Thymus (tissue), 11 donors: ENCODE results near the gene ARMC5. TPM values are rescaled to one million over a fixed set of nuclear protein-coding genes. Genes with fewer than 3 reads are reported as not detected.
"Not testable (repeated sequence)": the region's sequence is repeated elsewhere in the genome, so short reads cannot be mapped to it uniquely, and the experiment has no call there.

Experiments
- DNase-seq, 9 donors: peaks; one replicate each; pipeline ENCODE4 v3.0.0-alpha.2; 2013; ENCODE audit warnings: low spot score in 9 of 9, low read depth in 6 of 9, missing footprints in 1 of 9
- H3K27ac ChIP-seq, 2 donors: one replicate each; pipeline ENCODE4 v1.5.1; 2013; ENCODE audit warnings: control low read depth in 1 of 2, low read depth in 1 of 2, low read length in 1 of 2, mild to moderate bottlenecking in 1 of 2, moderate library complexity in 1 of 2
- H3K27me3 ChIP-seq, 2 donors: one replicate each; pipeline ENCODE4 v1.5.1; 2013; ENCODE audit warnings: low read length in 1 of 2; ENCODE audit not compliant: control insufficient read depth in 2 of 2, insufficient read depth in 1 of 2
- H3K36me3 ChIP-seq, 2 donors: one replicate each; pipeline ENCODE4 v1.5.1; 2013; ENCODE audit warnings: low read length in 1 of 2, mild to moderate bottlenecking in 1 of 2, moderate library complexity in 1 of 2; ENCODE audit not compliant: control insufficient read depth in 2 of 2, insufficient read depth in 2 of 2
- H3K4me1 ChIP-seq, 2 donors: one replicate each; pipeline ENCODE4 v1.5.1; 2013; ENCODE audit warnings: low read length in 2 of 2; ENCODE audit not compliant: control insufficient read depth in 2 of 2, insufficient read depth in 2 of 2
- H3K4me3 ChIP-seq, 2 donors: one replicate each; pipeline ENCODE4 v1.5.1; 2013; ENCODE audit warnings: low read length in 2 of 2, control low read depth in 1 of 2, mild to moderate bottlenecking in 1 of 2
- H3K9me3 ChIP-seq, 2 donors: one replicate each; pipeline ENCODE4 v1.5.1; 2013; ENCODE audit warnings: low read length in 1 of 2, mild to moderate bottlenecking in 1 of 2; ENCODE audit not compliant: control insufficient read depth in 2 of 2, insufficient read depth in 1 of 2
- WGBS: extraction: QIAGEN DNeasy Blood & Tissue Kit; methylation state at CpG from one replicate; pipeline ENCODE4 v1.1.7; 2013; 5-methylcytosine and 5-hydroxymethylcytosine counted together
- polyA plus RNA-seq: library from polyadenylated mRNA; stranded (reverse); fragments of 200-250 nt; gene quantifications from one replicate; pipeline ENCODE4 v1.2.3, GENCODE V29; 2013
- total RNA-seq: library from RNA; stranded (reverse); fragments of 120-200 nt; gene quantifications from one replicate; pipeline ENCODE4 v1.2.4, GENCODE V29; 2013
- donor health status: healthy.

ARMC5 gene
- total and polyA plus RNA-seq, 2 donors: 8.2 to 19.7 TPM

- DNase-seq: no peak
- peaks cover 0 to 4% of the 10 kb centered on the region in 2 donors for H3K4me1 ChIP-seq
- no peaks in the 10 kb centered on the region for H3K36me3 ChIP-seq
- H3K9me3 ChIP-seq: peaks cover 0 to 6% of the 10 kb centered on the region in 2 donors
- peaks cover 0 to 9% of the 10 kb centered on the region in 2 donors for H3K27me3 ChIP-seq
- H3K4me3 ChIP-seq: no peak overlapping the region
- H3K27ac ChIP-seq: no peak overlapping the region
- 95% methylated on average over 7 of the region's 7 CpGs for WGBS
Observed at GRCh38 chr16:31428638-31429247, 30.6 kb upstream of the ARMC5 start.

GRCh38 chr16:31429314-31429713 lies 30.0 kb upstream of the ARMC5 start:
- Histone ChIP-seq H3K27me3 (peaks cover 0 to 9% of the 10 kb centered on the region in 2 donors), H3K4me1 (peaks cover 0 to 4% of the 10 kb centered on the region in 2 donors), H3K9me3 (peaks cover 0 to 6% of the 10 kb centered on the region in 2 donors), H3K27ac (no peak overlapping the region), H3K4me3 (no peak overlapping the region), H3K36me3 (no peaks in the 10 kb centered on the region)
- no peak for DNase-seq
- 14% methylated on average over 1 of the region's 1 CpG for WGBS

DNA sequence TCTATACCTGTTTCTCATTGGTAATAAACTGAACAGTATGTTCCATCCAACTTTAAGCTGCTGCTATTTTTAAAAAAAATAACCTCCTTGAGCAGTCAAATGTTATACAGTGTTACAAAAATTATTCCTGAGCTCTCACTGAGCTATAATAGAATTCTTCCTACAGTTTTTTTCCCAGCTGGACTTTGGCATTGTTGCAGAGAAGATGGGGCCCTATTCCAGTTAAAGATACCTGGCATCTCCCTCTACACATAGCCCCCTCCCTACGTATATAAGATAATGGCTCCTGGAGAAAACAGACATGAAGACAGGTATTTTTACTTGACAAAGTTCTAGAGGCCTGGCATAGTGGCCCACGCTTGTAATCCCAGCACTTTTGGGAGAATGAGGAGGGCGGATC lies 29.5 kb upstream of the ARMC5 start:
- peaks cover 0 to 4% of the 10 kb centered on the region in 2 donors for H3K4me1 ChIP-seq
- H3K27me3 ChIP-seq: peaks cover 0 to 9% of the 10 kb centered on the region in 2 donors
- H3K9me3 ChIP-seq: peaks cover 0 to 6% of the 10 kb centered on the region in 2 donors
- no peak overlapping the region for H3K27ac ChIP-seq
- 96% methylated on average over 3 of the region's 3 CpGs for WGBS
- DNase-seq: no peak
- no peaks in the 10 kb centered on the region for H3K36me3 ChIP-seq
- H3K4me3 ChIP-seq: no peak overlapping the region

DNA sequence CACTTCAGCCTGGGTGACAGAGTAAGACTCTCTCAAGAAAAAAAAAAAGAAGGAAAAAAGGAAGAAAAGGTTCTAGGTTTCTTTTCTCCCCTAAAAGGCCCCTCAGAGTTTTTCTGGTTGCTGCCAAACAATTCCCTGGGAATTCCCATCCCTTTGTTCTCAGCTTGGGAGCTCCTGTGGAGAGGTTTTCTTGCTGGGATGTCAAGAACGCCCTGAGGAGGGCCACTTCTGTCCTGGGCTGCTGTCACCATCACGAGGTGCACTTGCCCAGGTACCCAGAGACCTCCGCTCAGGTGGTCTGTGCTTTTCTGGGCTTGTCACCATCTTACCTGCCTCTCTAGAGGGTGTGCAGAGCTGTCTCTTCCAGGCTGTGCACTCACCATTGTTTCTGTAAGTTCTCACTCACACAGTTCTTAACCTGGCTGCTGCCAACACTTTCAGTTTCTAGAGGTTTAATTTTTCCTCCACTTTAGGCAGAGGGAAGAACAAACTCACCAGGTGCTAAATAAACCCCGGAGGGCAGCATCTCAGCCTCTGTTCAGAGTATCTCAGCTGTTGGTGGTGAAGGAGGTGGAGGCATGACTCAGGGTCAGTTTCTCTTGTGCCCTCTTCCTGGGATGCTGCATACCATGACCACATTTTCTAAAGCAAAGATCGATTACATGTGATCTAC lies 28.8 kb upstream of the ARMC5 start:
- no peak for DNase-seq
- H3K9me3 ChIP-seq: peaks cover 0 to 6% of the 10 kb centered on the region in 2 donors
- 72% methylated on average over 5 of the region's 5 CpGs for WGBS
- H3K27ac ChIP-seq: no peak overlapping the region
- H3K4me1 ChIP-seq: peaks cover 0 to 4% of the 10 kb centered on the region in 2 donors
- no peaks in the 10 kb centered on the region for H3K36me3 ChIP-seq
- H3K4me3 ChIP-seq: no peak overlapping the region
- peaks cover 0 to 9% of the 10 kb centered on the region in 2 donors for H3K27me3 ChIP-seq

DNA sequence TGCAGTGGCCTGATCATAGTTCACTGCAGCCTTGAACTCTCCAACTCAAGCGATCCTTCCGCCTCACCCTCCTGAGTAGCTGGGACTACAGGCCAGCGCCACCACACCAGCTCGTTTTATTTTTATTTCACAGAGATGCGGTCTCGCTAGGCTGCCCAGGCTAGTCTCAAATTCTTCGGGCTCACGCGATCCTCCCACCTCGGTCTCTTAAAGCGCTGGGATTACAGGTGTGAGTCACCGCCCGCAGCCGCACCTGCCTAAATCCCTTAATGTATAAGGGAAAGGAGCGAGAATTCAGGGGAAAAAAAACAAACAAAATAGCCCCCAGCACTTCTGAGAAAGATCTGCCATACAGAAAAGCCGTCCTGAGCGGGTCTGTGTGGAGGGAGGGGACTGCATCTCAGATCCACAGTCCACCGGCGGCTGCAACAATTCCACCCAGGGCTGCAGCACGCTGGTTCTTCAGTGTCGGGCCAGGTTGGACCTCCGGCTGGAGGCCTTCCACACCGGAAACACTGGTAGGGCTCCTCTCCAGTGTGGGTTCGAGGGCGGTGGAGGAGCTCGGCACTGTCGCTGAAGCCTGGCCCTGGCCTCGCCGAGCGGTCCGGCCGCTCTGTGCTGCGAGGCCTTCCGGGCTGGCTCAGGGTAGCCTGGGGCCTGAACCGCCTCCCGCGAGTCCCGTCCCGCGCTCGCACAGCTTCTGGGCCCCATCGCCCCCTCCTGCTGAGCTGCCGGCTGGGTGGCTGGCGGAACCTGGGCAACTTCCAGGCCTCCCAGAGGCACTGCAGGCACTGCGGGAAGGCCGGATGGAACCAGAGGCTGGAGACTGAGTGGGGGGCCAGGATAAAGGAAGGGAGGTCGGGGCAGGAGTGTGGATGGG lies 23.7 kb upstream of the ARMC5 start:
- WGBS: 98% methylated on average over 47 of the region's 47 CpGs

GRCh38 chr16:31436221-31437045 lies 22.9 kb upstream of the ARMC5 start:
- Histone ChIP-seq H3K27me3 (peaks cover 0 to 1% of the 10 kb centered on the region in 2 donors), H3K9me3 (no peaks in the 10 kb centered on the region), H3K36me3 (no peaks in the 10 kb centered on the region), H3K4me3 (no peak overlapping the region), H3K27ac (no peak overlapping the region), H3K4me1 (no peaks in the 10 kb centered on the region)
- DNase-seq: no peak
- 97% methylated on average over 44 of the region's 44 CpGs for WGBS

More for the DNA sequence above, 23.7 kb upstream of the ARMC5 start:
- Histone ChIP-seq H3K27ac (no peak overlapping the region), H3K36me3 (no peaks in the 10 kb centered on the region), H3K27me3 (no peaks in the 10 kb centered on the region), H3K9me3 (no peaks in the 10 kb centered on the region), H3K4me3 (no peak overlapping the region), H3K4me1 (no peaks in the 10 kb centered on the region)
- no peak for DNase-seq

DNA sequence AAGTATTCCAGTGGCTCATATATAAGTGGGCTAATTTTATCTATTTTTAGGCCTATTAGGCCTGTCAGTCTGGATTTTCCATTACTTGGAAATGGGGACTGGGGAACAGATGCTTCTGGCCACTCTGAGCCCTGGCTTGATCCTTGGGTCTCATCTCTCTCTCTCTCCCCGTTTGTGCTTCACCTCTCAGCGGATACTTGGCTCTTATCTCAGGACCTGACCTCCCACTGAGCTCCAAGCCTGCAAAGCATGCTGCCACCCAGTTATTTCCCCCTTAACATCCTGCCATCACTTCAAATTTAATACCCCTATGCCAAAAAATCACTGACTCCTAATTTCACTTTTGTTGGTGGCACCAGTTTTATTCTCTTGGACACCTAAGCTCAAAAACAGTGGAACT lies 20.9 kb upstream of the ARMC5 start:
- no peak overlapping the region for H3K4me3 ChIP-seq
- no peaks in the 10 kb centered on the region for H3K4me1 ChIP-seq
- no peaks in the 10 kb centered on the region for H3K9me3 ChIP-seq
- no peak for DNase-seq
- H3K36me3 ChIP-seq: no peaks in the 10 kb centered on the region
- H3K27me3 ChIP-seq: peaks cover 3 to 16% of the 10 kb centered on the region in 2 donors
- WGBS: 96% methylated on average over 2 of the region's 2 CpGs
- H3K27ac ChIP-seq: no peak overlapping the region

DNA sequence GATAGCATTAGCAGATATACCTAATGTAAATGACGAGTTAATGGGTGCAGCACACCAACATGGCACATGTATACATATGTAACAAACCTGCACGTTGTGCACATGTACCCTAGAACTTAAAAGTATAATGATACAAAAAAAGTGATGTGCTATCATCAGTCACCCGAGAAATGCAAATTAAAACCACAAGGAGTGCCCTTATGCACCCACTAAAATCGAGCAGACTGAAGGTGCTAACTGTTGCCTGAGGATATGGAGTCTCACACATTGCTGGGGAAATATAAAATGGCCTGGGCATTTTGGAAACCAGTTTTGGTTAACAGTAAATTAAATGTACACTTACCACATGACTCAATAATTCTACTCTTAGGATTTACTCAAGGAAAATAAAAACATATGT lies 20.3 kb upstream of the ARMC5 start:
- 81% methylated on average over 4 of the region's 4 CpGs for WGBS
- H3K4me1 ChIP-seq, H3K4me3 ChIP-seq, H3K27ac ChIP-seq, DNase-seq, H3K36me3 ChIP-seq, H3K9me3 ChIP-seq: not testable (repeated sequence)
- H3K27me3 ChIP-seq: peaks cover 3 to 16% of the 10 kb centered on the region in 2 donors
